K562 (cell line): ENCODE results near the gene ZNF627. TPM values are rescaled to one million over a fixed set of nuclear protein-coding genes. Genes with fewer than 3 reads are reported as not detected.
A peak's percentile ranks its signal among the peaks of the same experiment; 100 is the strongest.

Source experiments
- ATAC-seq: fragments of 200-7000 bp; cut with Tn5 transposase; 3 replicates; pipeline ENCODE4 v1.9.1; 2020; ENCODE audit warnings: moderate library complexity
- BruUV-seq: library from RNA; stranded (reverse); fragments of 400-500 nt; replicated peaks from 2 replicates; lab custom pipeline; 2021; lab: Mats Ljungman, UMichigan
- CTCF ChIA-PET: fragments of 300-600 bp; formaldehyde crosslinking; extraction: SDS; loops from one replicate; lab custom pipeline; 2021; ENCODE audit warnings: low intra/inter-chr PET ratio; lab: Yijun Ruan, JAX
- POLR2A ChIA-PET: fragments of 300-600, 350-650 bp; sonication (Branson Sonifier 250); formaldehyde crosslinking; extraction: SDS; loops from one replicate; lab custom pipeline; 2021; ENCODE audit warnings: antibody characterized with exemption, inconsistent platforms; lab: Yijun Ruan, JAX
- DNase-seq, 4 experiments: peaks; one replicate each; pipeline versions ENCODE4 v3.0.0 to v3.0.0-alpha.2; 2011 to 2018; ENCODE audit warnings: low spot score in 3 of 4, mixed read lengths in 3 of 4; ENCODE audit errors: extremely low read depth in 1 of 4
- FAIRE-seq: peaks from 2 replicates; lab custom pipeline; 2011; peaks lifted over from hg19 to GRCh38; lab: Jason Lieb, UNC
- H2AFZ ChIP-seq: 2 replicates; pipeline ENCODE4 v1.6.0; 2011; ENCODE audit warnings: low read depth, low read length, control low read depth, inconsistent platforms
- H3K27ac ChIP-seq: fragments of 200-600 bp; 3 replicates; pipeline ENCODE4 v1.8.0; 2011; ENCODE audit warnings: low read depth, mild to moderate bottlenecking, control low read depth, inconsistent platforms, low read length, moderate library complexity, mixed read lengths; ENCODE audit errors: extremely low read depth
- H3K27me3 ChIP-seq, 2 experiments: fragments of 300-600 bp in 1 of 2; 2 replicates in 1 of 2; 3 replicates in 1 of 2; pipeline versions ENCODE4 v1.6.0 to v1.8.0; 2011; ENCODE audit warnings: inconsistent platforms in 2 of 2, low read length in 2 of 2, mild to moderate bottlenecking in 1 of 2, mixed read lengths in 1 of 2, moderate library complexity in 1 of 2; ENCODE audit not compliant: control insufficient read depth in 2 of 2, insufficient read depth in 2 of 2
- H3K36me3 ChIP-seq: fragments of 300-600 bp; 3 replicates; pipeline ENCODE4 v1.8.0; 2011; ENCODE audit warnings: mild to moderate bottlenecking, low read length, inconsistent platforms; ENCODE audit not compliant: control insufficient read depth, insufficient read depth
- H3K4me1 ChIP-seq, 2 experiments: fragments of 200-600 bp in 1 of 2; replicated peaks in 1 of 2; 2 replicates in 1 of 2; 3 replicates in 1 of 2; pipeline versions ENCODE4 v1.5.1 to v1.8.0; 2011; ENCODE audit warnings: inconsistent platforms in 2 of 2, low read length in 2 of 2, mild to moderate bottlenecking in 1 of 2, mixed read lengths in 1 of 2, moderate library complexity in 1 of 2; ENCODE audit not compliant: control insufficient read depth in 2 of 2, insufficient read depth in 2 of 2
- H3K4me2 ChIP-seq: 2 replicates; pipeline ENCODE4 v1.6.1; 2011; ENCODE audit warnings: low read length, control low read depth, inconsistent platforms, mixed read lengths; ENCODE audit not compliant: insufficient read depth
- H3K4me3 ChIP-seq: fragments of 200-600 bp; sonication (generic), shearing (Covaris generic); 2 replicates; pipeline ENCODE4 v1.5.1; 2016; ENCODE audit warnings: control low read depth, inconsistent platforms
- H3K79me2 ChIP-seq: fragments of 200-600 bp; 3 replicates; pipeline ENCODE4 v1.8.0; 2011; ENCODE audit warnings: low read length, inconsistent platforms; ENCODE audit not compliant: control insufficient read depth, insufficient read depth
- H3K9ac ChIP-seq, 2 experiments: 2 replicates each; pipeline versions ENCODE4 v1.6.0 to v1.6.1; 2011; ENCODE audit warnings: low read depth in 2 of 2, low read length in 2 of 2, control low read depth in 1 of 2, inconsistent platforms in 1 of 2, mild to moderate bottlenecking in 1 of 2, mixed read lengths in 1 of 2; ENCODE audit not compliant: insufficient read depth in 1 of 2
- H3K9me1 ChIP-seq: one replicate; pipeline ENCODE4 v1.6.0; 2011; ENCODE audit warnings: inconsistent platforms, mild to moderate bottlenecking, low read length, moderate library complexity; ENCODE audit not compliant: control insufficient read depth, insufficient read depth
- H3K9me3 ChIP-seq: replicated peaks from 2 replicates; pipeline ENCODE4 v1.5.1; 2011; ENCODE audit warnings: low read depth, low read length, inconsistent platforms; ENCODE audit not compliant: control insufficient read depth, insufficient read depth
- H4K20me1 ChIP-seq: replicated peaks from 2 replicates; pipeline ENCODE4 v1.6.1; 2011; ENCODE audit warnings: low read length, inconsistent platforms, mixed read lengths; ENCODE audit not compliant: control insufficient read depth, insufficient read depth
- KDM1A ChIP-seq, 2 experiments: fragments of 450-650 bp; IDR thresholded peaks; 2 replicates each; pipeline ENCODE4 v1.6.1; 2016; ENCODE audit warnings: mild to moderate bottlenecking in 2 of 2
- MTF1 ChIP-seq: fragments of 250-450 bp; sonication (Bioruptor Pico); IDR thresholded peaks from 2 replicates; pipeline ENCODE4 v1.9.0; 2021; ENCODE audit warnings: moderate library complexity, mild to moderate bottlenecking, inconsistent platforms, borderline replicate concordance
- MYNN ChIP-seq, 2 experiments: sonication (generic); formaldehyde crosslinking in 1 of 2; IDR thresholded peaks; 2 replicates each; pipeline versions ENCODE4 v1.5.0 to v1.6.1; 2016 to 2020; ENCODE audit warnings: antibody characterized with exemption in 1 of 2, missing genetic modification reagents in 1 of 2
- NFIC ChIP-seq: fragments of 450-650 bp; IDR thresholded peaks from 2 replicates; pipeline ENCODE4 v1.6.1; 2017; ENCODE audit warnings: mild to moderate bottlenecking, inconsistent platforms
- ZKSCAN8 ChIP-seq: fragments of 200-800 bp; sonication (Bioruptor generic); IDR thresholded peaks from 2 replicates; pipeline ENCODE4 v1.6.1; 2016; ENCODE audit warnings: missing genetic modification characterization, missing compliant biosample characterization
- WGBS: fragments of 100-300 bp; shearing (Covaris generic); methylation state at CpG from one replicate; pipeline ENCODE4 v1.1.6; 2016; ENCODE audit warnings: low coverage, mixed read lengths; ENCODE audit not compliant: insufficient coverage; ENCODE audit errors: missing lambda C conversion rate; 5-methylcytosine and 5-hydroxymethylcytosine counted together
- in situ Hi-C: fragments of 300-500 bp; cut with MboI; formaldehyde crosslinking; loops from 4 replicates; pipeline ENCODE4 v1.15.0; 2018; ENCODE audit warnings: inconsistent platforms, mixed read lengths
- intact Hi-C: fragments of 100-400 bp; cut with micrococcal nuclease; formaldehyde crosslinking; loops from 2 replicates; pipeline ENCODE4 v1.14.2; 2022
- polyA plus RNA-seq, 8 experiments: library from polyadenylated mRNA; depleted of rRNA in 4 of 8; stranded (reverse) in 5 of 8; unstranded in 3 of 8; fragments of >200 nt; fragmentation: Nextera tagmentation in 2 of 8; fragmentation: Illumina TruSeq in 1 of 8; extraction: Ambion mirVana in 2 of 8; extraction: Trizol in 1 of 8; gene quantifications; 2 replicates each; pipeline versions ENCODE4 v1.2.1 to v1.2.3, GENCODE V29; 2011 to 2014; ENCODE audit warnings: inconsistent platforms in 1 of 8, missing spikeins in 1 of 8
- total RNA-seq, 7 experiments: library from RNA; depleted of rRNA in 6 of 7; stranded (reverse); fragments of >200 nt in 6 of 7; fragmentation: Illumina TruSeq in 2 of 7; extraction: Trizol in 2 of 7; gene quantifications; 2 replicates each; pipeline versions ENCODE4 v1.2.1 to v1.2.3, GENCODE V29; 2011 to 2021; ENCODE audit warnings: low replicate concordance in 1 of 7
- TF ChIP-seq, protein P1 (sequence below), 2 experiments: fragments of 450-650 bp; IDR thresholded peaks; 2 replicates each; pipeline ENCODE4 v1.6.1; 2016
- TF ChIP-seq, protein P2 (sequence below): sonication (generic); formaldehyde crosslinking; IDR thresholded peaks from 2 replicates; pipeline ENCODE4 v1.8.1; 2023; ENCODE audit warnings: mild to moderate bottlenecking, missing genetic modification reagents

ZNF627 gene
- total and polyA plus RNA-seq, 9 of the 15 experiments (the other 6 are each of a cell fraction or from before 2014, with no cell fraction given): 6.4 to 19.9 (median 10.6) TPM

DNA sequence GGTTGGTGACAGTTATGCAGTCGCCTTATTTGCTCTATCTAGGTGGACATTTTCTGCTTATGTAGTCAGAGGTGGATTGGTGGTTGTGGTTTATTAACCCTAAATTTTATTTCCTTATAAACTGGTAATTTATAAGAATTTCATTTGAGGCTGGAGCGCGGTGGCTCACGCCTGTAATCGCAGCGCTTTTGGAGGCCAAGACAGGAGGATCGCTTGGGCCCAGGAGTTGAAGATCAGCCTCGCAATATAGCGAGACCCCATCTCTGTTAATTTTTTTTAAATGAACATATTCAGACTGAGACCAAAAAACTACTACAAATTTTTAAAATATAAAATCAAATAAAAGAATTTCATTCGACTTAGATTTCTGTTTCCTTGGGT, 810 bp downstream of the ZNF627 start (continued):
- TF ChIP-seq MYNN (IDR thresholded peaks at IDR 0.05) (no peak), MYNN (CRISPR knock-in tag; IDR thresholded peaks at IDR 0.05) (no peak), ZKSCAN8 (CRISPR knock-in tag) (0 out of 2 replicates have a peak, but pooled peaks have one; percentile 28), KDM1A (IDR thresholded peaks at IDR 0.05) (0 out of 4 replicates have a peak, but pooled peaks of 1 of the 2 experiments have one; percentile 21)
- TF ChIP-seq, protein P1, sequence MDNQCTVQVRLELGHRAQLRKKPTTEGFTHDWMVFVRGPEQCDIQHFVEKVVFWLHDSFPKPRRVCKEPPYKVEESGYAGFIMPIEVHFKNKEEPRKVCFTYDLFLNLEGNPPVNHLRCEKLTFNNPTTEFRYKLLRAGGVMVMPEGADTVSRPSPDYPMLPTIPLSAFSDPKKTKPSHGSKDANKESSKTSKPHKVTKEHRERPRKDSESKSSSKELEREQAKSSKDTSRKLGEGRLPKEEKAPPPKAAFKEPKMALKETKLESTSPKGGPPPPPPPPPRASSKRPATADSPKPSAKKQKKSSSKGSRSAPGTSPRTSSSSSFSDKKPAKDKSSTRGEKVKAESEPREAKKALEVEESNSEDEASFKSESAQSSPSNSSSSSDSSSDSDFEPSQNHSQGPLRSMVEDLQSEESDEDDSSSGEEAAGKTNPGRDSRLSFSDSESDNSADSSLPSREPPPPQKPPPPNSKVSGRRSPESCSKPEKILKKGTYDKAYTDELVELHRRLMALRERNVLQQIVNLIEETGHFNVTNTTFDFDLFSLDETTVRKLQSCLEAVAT (IDR thresholded peaks at IDR 0.05): peak in 1 of 2 experiments; percentile 24; a peak in 1 of 4 replicates
- TF ChIP-seq, protein P2, sequence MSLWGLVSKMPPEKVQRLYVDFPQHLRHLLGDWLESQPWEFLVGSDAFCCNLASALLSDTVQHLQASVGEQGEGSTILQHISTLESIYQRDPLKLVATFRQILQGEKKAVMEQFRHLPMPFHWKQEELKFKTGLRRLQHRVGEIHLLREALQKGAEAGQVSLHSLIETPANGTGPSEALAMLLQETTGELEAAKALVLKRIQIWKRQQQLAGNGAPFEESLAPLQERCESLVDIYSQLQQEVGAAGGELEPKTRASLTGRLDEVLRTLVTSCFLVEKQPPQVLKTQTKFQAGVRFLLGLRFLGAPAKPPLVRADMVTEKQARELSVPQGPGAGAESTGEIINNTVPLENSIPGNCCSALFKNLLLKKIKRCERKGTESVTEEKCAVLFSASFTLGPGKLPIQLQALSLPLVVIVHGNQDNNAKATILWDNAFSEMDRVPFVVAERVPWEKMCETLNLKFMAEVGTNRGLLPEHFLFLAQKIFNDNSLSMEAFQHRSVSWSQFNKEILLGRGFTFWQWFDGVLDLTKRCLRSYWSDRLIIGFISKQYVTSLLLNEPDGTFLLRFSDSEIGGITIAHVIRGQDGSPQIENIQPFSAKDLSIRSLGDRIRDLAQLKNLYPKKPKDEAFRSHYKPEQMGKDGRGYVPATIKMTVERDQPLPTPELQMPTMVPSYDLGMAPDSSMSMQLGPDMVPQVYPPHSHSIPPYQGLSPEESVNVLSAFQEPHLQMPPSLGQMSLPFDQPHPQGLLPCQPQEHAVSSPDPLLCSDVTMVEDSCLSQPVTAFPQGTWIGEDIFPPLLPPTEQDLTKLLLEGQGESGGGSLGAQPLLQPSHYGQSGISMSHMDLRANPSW (CRISPR knock-in tag): no peak

DNA sequence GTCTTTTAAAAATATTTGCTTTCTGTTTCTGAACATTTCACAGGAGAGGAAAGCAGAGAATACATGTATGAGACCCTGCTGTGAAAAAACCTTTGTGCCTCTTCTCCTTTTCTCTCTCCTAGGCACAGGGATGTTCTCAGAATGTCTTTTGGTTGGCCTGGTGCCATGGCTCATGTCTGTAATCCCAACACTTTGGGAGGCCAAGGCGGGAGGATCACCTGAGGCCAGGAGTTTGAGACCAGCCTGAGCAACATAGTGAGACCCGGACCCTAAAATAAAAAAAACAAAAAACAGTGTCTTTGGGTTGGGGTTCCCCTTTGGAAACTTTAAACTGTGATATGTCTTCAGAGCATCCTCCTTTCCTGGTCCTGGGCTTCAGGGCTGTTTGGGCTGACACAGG, 1.5 kb downstream of the ZNF627 start:
- in situ Hi-C loops (no loop called here), intact Hi-C loops (no loop called here)
- Histone ChIP-seq H3K27ac (peak overlapping the region; percentile 97; the same call in 2 of the 3 replicates), H3K36me3 (peaks cover 30% of the 10 kb centered on the region), H3K79me2 (peaks cover 60% of the 10 kb centered on the region), H2AFZ (no peak overlapping the region), H3K4me1 (peaks cover 7 to 15% of the 10 kb centered on the region in 2 experiments), H3K4me3 (peak overlapping the region; percentile 89; the same call in 1 of the 2 replicates), H3K27me3 (no peaks in the 10 kb centered on the region), H3K9me3 (peaks cover 5% of the 10 kb centered on the region; the same call in 1 of the 2 replicates), H3K4me2 (peak overlapping the region; percentile 88), H3K9me1 (no peaks in the 10 kb centered on the region), H3K9ac (peak overlapping the region; percentile 73 to 96; a peak in 2 of 4 replicates), H4K20me1 (no peaks in the 10 kb centered on the region)
- ChIA-PET POLR2A (interaction anchor here (0.6 kb wide), 1 partner anchor 101 kb away, joined by 3 read pairs; no protein-coding TSS in a partner anchor), CTCF (interaction anchor here (1.1 kb wide), 1 partner anchor 38 kb away, joined by 3 read pairs; no protein-coding TSS in a partner anchor)
- FAIRE-seq: no peak
- peak; percentile 58 for TF ChIP-seq NFIC
- no peak for TF ChIP-seq MTF1 (CRISPR knock-in tag)
- no peak for ATAC-seq
- no TSS peak for BruUV-seq
- 94% methylated on average over 2 of the region's 2 CpGs for WGBS
- DNase-seq: no peak
